Lung (tissue), 12 donors: Measurements from ENCODE around the gene WDHD1. TPM values are rescaled to one million over a fixed set of nuclear protein-coding genes. Genes with fewer than 3 reads are reported as not detected.
"Not testable (repeated sequence)": the region's sequence is repeated elsewhere in the genome, so short reads cannot be mapped to it uniquely, and the experiment has no call there.

Experiments used
- ATAC-seq: fragments of 200-7000 bp; cut with Tn5 transposase; one replicate; pipeline ENCODE4 v1.9.1; 2020; ENCODE audit warnings: moderate number of reproducible peaks; ENCODE audit not compliant: insufficient read depth, low FRiP score
- DNase-seq, 3 donors: peaks; one replicate each; pipeline ENCODE4 v3.0.0-alpha.2; 2013 to 2017
- H3K27ac ChIP-seq, 2 donors: one replicate each; pipeline ENCODE4 v1.5.1; 2013; ENCODE audit warnings: mild to moderate bottlenecking in 2 of 2, moderate library complexity in 2 of 2, control low read depth in 1 of 2, inconsistent platforms in 1 of 2, low read depth in 1 of 2, low read length in 1 of 2
- H3K27me3 ChIP-seq, 3 donors: one replicate each; pipeline ENCODE4 v1.5.1; 2013; ENCODE audit warnings: low read length in 2 of 3; ENCODE audit not compliant: control insufficient read depth in 3 of 3, insufficient read depth in 3 of 3
- H3K36me3 ChIP-seq, 4 donors: one replicate each; pipeline ENCODE4 v1.5.1; 2013; ENCODE audit warnings: low read length in 4 of 4, mild to moderate bottlenecking in 1 of 4, moderate library complexity in 1 of 4; ENCODE audit not compliant: control insufficient read depth in 4 of 4, insufficient read depth in 4 of 4
- H3K4me1 ChIP-seq, 5 donors: one replicate each; pipeline ENCODE4 v1.5.1; 2013; ENCODE audit warnings: low read length in 5 of 5, mild to moderate bottlenecking in 2 of 5, moderate library complexity in 1 of 5; ENCODE audit not compliant: control insufficient read depth in 5 of 5, insufficient read depth in 5 of 5
- H3K4me3 ChIP-seq: one replicate; pipeline ENCODE4 v1.5.1; 2013; ENCODE audit warnings: mild to moderate bottlenecking, control low read depth, moderate library complexity
- H3K9ac ChIP-seq, 2 donors: one replicate each; pipeline ENCODE4 v1.5.1; 2013; ENCODE audit warnings: low read length in 2 of 2, control low read depth in 1 of 2; ENCODE audit not compliant: insufficient read depth in 1 of 2
- H3K9me3 ChIP-seq, 4 donors: one replicate each; pipeline ENCODE4 v1.5.1; 2013; ENCODE audit warnings: low read length in 3 of 4, mild to moderate bottlenecking in 1 of 4, moderate library complexity in 1 of 4; ENCODE audit not compliant: control insufficient read depth in 4 of 4, insufficient read depth in 3 of 4
- WGBS, 2 donors: extraction: QIAGEN DNeasy Blood & Tissue Kit; methylation state at CpG; one replicate each; pipeline ENCODE4 v1.1.7; 2013; 5-methylcytosine and 5-hydroxymethylcytosine counted together
- polyA plus RNA-seq, 2 donors: library from polyadenylated mRNA; stranded (reverse); fragments of 200-250 nt; gene quantifications; one replicate each; pipeline ENCODE4 v1.2.1, GENCODE V29; 2013
- total RNA-seq, 2 donors: library from RNA; depleted of rRNA in 1 of 2; stranded (reverse); fragments of >200 nt in 1 of 2; gene quantifications; one replicate each; pipeline ENCODE4 v1.2.1, GENCODE V29; 2014 to 2021
- TF ChIP-seq, protein P1 (sequence below): IDR thresholded peaks from 2 replicates; pipeline ENCODE4 v1.5.1; 2012; ENCODE audit warnings: mild to moderate bottlenecking; ENCODE audit errors: control extremely low read depth, extremely low read depth
- donor health status: control.
- donor health status: control.
- donor health status: Bipolar disorder and iron deficiency.
- donor health status: healthy.
- donor health status: DM: yes; HTN: yes; CAD: no.

The WDHD1 gene
- total and polyA plus RNA-seq, 4 donors = 1.9 to 7.1 (median 4.1) TPM

DNA sequence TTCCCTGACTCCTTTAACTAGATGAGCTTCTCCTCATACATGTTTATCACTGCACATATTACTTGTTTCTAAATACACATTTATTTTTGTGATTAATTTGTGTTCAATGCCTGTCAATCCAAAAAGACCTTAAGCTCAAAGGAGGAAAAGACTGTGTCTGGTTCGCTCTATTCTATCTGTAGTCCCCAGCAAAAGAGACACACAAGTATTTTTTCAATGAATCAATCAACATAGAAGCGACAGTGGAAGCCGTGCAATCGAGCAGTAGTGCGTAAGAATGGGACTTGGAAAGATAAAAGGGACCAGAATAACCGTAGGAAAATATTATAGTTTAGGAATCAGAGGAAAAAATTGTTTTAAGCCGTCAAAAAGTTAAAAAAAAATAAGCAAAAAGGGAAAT lies 951 bp downstream of the WDHD1 start:
- Histone ChIP-seq H3K36me3 (peaks cover 0 to 3% (median 0%) of the 10 kb centered on the region in 4 donors), H3K4me1 (peaks cover 0 to 19% (median 11%) of the 10 kb centered on the region in 5 donors), H3K27me3 (no peaks in the 10 kb centered on the region), H3K27ac (no peak overlapping the region), H3K9me3 (no peaks in the 10 kb centered on the region), H3K9ac (peak overlapping the region; percentile 51 to 97), H3K4me3 (no peak overlapping the region)
- WGBS, 2 donors = 30 to 39% methylated on average over 7 of the region's 7 CpGs
- TF ChIP-seq, protein P1, sequence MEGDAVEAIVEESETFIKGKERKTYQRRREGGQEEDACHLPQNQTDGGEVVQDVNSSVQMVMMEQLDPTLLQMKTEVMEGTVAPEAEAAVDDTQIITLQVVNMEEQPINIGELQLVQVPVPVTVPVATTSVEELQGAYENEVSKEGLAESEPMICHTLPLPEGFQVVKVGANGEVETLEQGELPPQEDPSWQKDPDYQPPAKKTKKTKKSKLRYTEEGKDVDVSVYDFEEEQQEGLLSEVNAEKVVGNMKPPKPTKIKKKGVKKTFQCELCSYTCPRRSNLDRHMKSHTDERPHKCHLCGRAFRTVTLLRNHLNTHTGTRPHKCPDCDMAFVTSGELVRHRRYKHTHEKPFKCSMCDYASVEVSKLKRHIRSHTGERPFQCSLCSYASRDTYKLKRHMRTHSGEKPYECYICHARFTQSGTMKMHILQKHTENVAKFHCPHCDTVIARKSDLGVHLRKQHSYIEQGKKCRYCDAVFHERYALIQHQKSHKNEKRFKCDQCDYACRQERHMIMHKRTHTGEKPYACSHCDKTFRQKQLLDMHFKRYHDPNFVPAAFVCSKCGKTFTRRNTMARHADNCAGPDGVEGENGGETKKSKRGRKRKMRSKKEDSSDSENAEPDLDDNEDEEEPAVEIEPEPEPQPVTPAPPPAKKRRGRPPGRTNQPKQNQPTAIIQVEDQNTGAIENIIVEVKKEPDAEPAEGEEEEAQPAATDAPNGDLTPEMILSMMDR = no peak
- no peak for ATAC-seq
- no peak for DNase-seq

DNA sequence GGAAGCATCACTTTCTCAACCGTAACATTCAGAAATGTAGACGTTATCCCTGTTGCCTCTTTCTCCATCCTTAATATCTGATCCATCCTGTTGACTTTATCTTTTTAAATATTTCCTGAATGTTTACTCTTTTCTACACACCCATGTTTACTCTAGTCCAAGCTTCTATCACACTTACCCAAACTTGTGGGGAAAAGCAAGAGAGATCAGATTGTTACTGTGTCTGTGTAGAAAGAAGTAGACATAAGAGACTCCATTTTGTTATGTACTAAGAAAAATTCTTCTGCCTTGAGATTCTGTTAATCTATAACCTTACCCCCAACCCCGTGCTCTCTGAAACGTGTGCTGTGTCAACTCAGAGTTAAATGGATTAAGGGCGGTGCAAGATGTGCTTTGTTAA lies 2.5 kb downstream of the WDHD1 start:
- not testable (repeated sequence) for H3K27me3 ChIP-seq, H3K9me3 ChIP-seq, ATAC-seq, DNase-seq, H3K4me3 ChIP-seq, H3K36me3 ChIP-seq, H3K9ac ChIP-seq, H3K27ac ChIP-seq
- H3K4me1 ChIP-seq = peaks cover 0 to 19% (median 11%) of the 10 kb centered on the region in 5 donors
- WGBS, 2 donors = 72 to 75% methylated on average over 2 of the region's 5 CpGs

DNA sequence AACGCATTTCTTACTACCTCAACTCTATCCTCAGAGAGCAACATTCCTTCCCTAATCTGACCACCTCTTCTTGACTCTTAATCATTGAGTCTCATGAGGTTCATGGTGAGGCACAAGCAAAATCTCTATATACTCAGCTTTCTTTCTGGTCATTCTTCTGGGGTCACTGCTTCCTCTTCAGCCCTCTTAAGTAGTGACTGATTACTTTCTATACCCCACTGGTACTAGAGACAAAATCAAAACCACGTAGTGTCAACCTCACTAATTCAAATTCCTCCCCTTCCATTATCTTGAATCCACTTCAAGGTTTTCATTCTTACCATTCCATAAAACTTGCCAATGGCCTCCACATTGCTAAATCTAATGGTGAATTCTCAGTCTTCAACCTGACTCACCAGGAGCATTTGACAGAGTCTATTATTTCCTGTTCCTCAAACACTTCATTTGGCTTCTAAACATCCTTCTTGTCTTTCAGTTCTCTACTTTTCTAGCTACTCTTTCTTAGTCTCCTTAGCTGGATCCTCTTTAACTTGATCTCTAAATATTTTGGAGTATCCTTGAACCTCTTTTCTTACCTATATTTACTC lies 6.8 kb downstream of the WDHD1 start:
- DNase-seq (no peak), ATAC-seq (no peak)
- peaks cover 0 to 3% (median 0%) of the 10 kb centered on the region in 4 donors for H3K36me3 ChIP-seq
- no peak overlapping the region for H3K4me3 ChIP-seq
- H3K27ac ChIP-seq = no peak overlapping the region
- no peak overlapping the region for H3K9ac ChIP-seq
- no peaks in the 10 kb centered on the region for H3K27me3 ChIP-seq
- TF ChIP-seq, protein P1 = no peak
- no peaks in the 10 kb centered on the region for H3K4me1 ChIP-seq
- H3K9me3 ChIP-seq = no peaks in the 10 kb centered on the region
- WGBS, 2 donors = 94 to 98% methylated on average over 2 of the region's 2 CpGs

DNA sequence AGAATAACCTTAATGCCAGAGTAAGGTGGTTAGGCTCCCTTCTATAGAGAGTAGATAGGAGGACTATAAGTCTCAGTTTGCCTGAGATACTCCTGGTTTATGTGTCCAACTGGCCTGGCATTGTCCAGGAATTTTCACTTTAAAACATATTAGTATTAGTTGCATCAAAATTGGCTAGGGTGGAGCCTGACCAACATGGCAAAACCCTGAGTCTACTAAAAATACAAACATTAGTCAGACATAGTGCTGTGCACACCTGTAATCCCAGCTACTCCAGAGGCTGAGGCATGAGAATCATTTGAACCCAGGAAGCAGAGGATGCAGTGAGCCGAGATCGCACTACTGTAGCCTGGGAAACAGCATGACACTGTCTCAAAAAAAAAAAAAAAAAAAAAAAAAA lies 11.9 kb downstream of the WDHD1 start:
- TF ChIP-seq, protein P1 = no peak
- ATAC-seq (no peak), DNase-seq (no peak)
- Histone ChIP-seq H3K27ac (no peak overlapping the region), H3K9me3 (no peaks in the 10 kb centered on the region), H3K36me3 (no peaks in the 10 kb centered on the region), H3K4me3 (no peak overlapping the region), H3K4me1 (no peaks in the 10 kb centered on the region), H3K9ac (no peak overlapping the region), H3K27me3 (no peaks in the 10 kb centered on the region)
- WGBS, 2 donors = 92 to 97% methylated on average over 2 of the region's 2 CpGs
